ENCODE measurements around the gene CYP3A7. TPM values are rescaled to one million over a fixed set of nuclear protein-coding genes. Genes with fewer than 3 reads are reported as not detected.
A peak's percentile ranks its signal among the peaks of the same experiment; 100 is the strongest.

CYP3A7 gene
- total and polyA plus RNA-seq, 2 of the 13 experiments (the other 11 are each of a cell fraction or from before 2014, with no cell fraction given): 5.8 to 6.4 TPM

GRCh38 chr7:99679032-99679399 lies 56.0 kb downstream of the CYP3A7 start (continued):
- TF ChIP-seq, protein P1, sequence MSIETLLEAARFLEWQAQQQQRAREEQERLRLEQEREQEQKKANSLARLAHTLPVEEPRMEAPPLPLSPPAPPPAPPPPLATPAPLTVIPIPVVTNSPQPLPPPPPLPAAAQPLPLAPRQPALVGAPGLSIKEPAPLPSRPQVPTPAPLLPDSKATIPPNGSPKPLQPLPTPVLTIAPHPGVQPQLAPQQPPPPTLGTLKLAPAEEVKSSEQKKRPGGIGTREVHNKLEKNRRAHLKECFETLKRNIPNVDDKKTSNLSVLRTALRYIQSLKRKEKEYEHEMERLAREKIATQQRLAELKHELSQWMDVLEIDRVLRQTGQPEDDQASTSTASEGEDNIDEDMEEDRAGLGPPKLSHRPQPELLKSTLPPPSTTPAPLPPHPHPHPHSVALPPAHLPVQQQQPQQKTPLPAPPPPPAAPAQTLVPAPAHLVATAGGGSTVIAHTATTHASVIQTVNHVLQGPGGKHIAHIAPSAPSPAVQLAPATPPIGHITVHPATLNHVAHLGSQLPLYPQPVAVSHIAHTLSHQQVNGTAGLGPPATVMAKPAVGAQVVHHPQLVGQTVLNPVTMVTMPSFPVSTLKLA (IDR thresholded peaks at IDR 0.05): no peak
- TF ChIP-seq TCF7 (IDR thresholded peaks at IDR 0.05; ENCODE audit: low read depth) (no peak), TEF (CRISPR knock-in tag; IDR thresholded peaks at IDR 0.05) (no peak), SNAPC4 (CRISPR knock-in tag; IDR thresholded peaks at IDR 0.05) (0 out of 2 replicates have a peak, but pooled peaks have one; percentile 30), HOMEZ (CRISPR knock-in tag; IDR thresholded peaks at IDR 0.05; ENCODE audit: low read depth) (peak; percentile 47; the same call in 1 of the 2 replicates), ESRRA (CRISPR knock-in tag; IDR thresholded peaks at IDR 0.05; ENCODE audit: low read depth) (no peak), ZNF616 (CRISPR knock-in tag; IDR thresholded peaks at IDR 0.05; ENCODE audit: low read depth) (no peak), SAFB2 (CRISPR knock-in tag; IDR thresholded peaks at IDR 0.05; ENCODE audit: borderline replicate concordance, low read depth) (no peak; the same call in 1 of the 2 replicates), MED13 (CRISPR knock-in tag; IDR thresholded peaks at IDR 0.05) (no peak), KLF12 (CRISPR knock-in tag; IDR thresholded peaks at IDR 0.05; ENCODE audit: borderline replicate concordance) (no peak), PITX1 (CRISPR knock-in tag; IDR thresholded peaks at IDR 0.05) (peak; percentile 35; the same call in 1 of the 2 replicates), ADNP (CRISPR knock-in tag; IDR thresholded peaks at IDR 0.05) (no peak), ZNF432 (CRISPR knock-in tag; IDR thresholded peaks at IDR 0.05; ENCODE audit: borderline replicate concordance) (no peak), FOSL1 (CRISPR knock-in tag; IDR thresholded peaks at IDR 0.05; ENCODE audit: borderline replicate concordance) (peak; percentile 73; the same call in 1 of the 2 replicates)
- TF ChIP-seq, protein P2, sequence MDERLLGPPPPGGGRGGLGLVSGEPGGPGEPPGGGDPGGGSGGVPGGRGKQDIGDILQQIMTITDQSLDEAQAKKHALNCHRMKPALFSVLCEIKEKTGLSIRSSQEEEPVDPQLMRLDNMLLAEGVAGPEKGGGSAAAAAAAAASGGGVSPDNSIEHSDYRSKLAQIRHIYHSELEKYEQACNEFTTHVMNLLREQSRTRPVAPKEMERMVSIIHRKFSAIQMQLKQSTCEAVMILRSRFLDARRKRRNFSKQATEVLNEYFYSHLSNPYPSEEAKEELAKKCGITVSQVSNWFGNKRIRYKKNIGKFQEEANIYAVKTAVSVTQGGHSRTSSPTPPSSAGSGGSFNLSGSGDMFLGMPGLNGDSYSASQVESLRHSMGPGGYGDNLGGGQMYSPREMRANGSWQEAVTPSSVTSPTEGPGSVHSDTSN (CRISPR knock-in tag; IDR thresholded peaks at IDR 0.05): no peak
- TF ChIP-seq, protein P3, sequence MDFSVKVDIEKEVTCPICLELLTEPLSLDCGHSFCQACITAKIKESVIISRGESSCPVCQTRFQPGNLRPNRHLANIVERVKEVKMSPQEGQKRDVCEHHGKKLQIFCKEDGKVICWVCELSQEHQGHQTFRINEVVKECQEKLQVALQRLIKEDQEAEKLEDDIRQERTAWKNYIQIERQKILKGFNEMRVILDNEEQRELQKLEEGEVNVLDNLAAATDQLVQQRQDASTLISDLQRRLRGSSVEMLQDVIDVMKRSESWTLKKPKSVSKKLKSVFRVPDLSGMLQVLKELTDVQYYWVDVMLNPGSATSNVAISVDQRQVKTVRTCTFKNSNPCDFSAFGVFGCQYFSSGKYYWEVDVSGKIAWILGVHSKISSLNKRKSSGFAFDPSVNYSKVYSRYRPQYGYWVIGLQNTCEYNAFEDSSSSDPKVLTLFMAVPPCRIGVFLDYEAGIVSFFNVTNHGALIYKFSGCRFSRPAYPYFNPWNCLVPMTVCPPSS (IDR thresholded peaks at IDR 0.05): no peak
- TF ChIP-seq, protein P4, sequence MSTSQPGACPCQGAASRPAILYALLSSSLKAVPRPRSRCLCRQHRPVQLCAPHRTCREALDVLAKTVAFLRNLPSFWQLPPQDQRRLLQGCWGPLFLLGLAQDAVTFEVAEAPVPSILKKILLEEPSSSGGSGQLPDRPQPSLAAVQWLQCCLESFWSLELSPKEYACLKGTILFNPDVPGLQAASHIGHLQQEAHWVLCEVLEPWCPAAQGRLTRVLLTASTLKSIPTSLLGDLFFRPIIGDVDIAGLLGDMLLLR (CRISPR knock-in tag; IDR thresholded peaks at IDR 0.05): no peak
